GM19372 (cell line): ENCODE measurements around the gene GRIK3.
"Not testable (repeated sequence)": the region's sequence is repeated elsewhere in the genome, so short reads cannot be mapped to it uniquely, and the experiment has no call there.

Experiments used
- ATAC-seq: cut with Tn5 transposase; IDR thresholded peaks from one replicate; pipeline ENCODE4 v1.9.1; 2021; ENCODE audit warnings: mild to moderate bottlenecking, low read depth, moderate library complexity; ENCODE audit not compliant: unreplicated experiment

GRIK3 gene

DNA sequence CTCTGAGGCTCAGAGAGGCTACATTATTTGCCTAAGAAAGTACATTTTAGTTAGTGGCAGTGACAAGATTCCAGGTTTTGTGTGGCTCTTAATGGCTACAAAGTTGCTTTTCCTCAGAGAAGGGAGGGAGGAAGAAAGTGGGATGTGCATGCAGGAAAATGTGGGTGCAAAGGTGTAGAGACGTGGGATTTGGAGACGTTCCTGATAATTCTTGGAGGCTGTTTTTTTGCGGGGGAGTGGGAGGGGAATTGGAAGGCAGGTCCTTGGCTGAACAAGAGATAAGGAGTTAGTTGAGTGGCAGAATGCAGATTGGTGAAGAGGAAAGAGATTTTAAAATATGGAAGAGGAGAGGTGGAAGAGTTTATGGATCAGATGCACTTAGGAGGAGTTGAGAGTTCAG, 258.1 kb downstream of the GRIK3 start:
- no peak for ATAC-seq

DNA sequence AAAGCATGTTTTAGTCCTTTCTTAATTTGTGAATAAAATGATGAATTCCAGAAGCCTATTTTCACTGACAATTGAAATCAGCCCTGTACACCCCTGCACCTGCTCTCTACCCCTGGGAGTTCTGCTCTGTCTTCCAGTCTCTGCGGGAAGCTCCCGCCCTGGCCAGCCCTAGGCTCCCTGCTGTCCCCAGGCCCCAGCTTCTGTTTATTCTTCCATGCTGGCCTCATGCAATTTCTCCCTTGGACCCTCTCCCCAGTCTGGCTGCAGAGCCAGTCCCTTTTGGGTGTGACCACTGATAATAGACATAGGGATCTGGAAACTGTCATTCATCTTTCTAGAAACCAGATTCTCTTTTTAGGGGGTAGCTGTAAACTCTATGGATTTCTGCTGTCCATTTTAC, 258.6 kb downstream of the GRIK3 start:
- ATAC-seq = no peak

DNA sequence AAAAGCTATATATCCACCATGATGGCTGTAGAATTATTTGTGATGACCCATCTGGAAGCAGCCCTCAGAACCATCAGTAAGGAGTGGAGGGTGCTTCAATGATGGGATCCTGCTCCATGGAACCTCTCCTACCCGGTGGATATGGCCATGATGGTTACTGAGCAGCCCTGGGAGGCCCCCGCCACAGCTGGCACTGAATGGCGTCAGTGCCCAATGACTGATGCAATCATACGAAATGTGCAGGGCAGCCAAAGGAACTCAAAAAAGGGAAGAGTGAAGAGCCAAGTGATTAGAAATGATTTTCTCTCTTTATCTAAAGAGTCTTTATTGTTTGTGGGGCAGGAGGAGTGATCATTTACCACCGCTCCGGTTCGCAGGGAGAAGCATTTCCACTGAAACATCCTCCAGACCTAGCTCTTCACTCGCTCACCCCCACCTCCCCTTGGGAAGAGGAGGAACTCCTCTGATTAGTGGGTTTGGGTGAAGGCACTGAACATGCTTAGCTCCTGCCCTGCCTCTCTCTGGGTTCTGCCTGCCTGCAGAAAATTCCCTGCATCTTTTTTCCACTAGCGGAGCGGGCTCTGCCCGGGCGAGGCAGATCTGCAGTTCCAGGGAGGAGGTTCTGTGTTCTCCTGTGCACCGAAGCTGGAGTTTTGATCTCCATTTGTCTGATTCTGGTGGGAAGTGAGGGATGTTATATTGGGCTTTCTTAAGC, 260.3 kb downstream of the GRIK3 start:
- ATAC-seq = no peak

DNA sequence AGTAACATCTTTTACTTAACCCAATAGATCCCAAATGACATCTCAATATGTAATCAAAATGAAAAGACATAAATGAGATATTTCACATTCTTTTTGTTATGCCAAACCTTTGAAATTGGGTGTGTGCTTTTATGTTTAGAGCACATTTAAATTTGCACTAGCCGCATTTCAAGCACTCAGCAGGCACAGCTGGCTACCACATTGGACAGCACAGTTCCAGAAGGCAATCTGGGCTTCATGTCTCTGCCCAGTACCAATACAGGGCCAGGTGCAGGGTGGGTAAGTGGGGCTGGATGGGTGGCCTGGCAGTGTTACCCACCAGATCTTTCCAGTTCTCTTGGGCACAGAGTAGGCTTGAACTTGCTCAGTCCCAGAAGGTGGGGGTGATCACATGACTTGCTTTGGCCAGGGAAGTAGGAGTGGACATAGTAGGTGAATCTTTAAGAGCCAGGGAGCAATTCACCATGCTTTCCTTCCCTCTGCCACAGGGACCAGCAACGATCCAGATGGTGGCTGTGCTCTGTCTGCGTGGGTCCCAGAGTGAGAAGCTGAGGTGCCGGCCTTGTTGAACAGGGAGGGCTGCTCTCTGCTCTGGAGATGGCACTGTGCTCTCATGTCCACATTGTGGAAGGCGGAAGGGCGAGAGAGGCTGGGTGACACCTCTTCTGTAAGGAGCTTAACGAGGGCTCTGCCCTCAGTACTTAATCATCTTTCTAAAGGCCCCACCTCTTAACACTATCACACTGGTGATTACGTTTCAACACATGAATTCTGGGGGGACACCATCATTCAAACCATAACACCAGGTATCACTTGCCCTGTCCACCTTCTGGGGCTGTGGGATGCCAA, 261.4 kb downstream of the GRIK3 start:
- no peak for ATAC-seq

DNA sequence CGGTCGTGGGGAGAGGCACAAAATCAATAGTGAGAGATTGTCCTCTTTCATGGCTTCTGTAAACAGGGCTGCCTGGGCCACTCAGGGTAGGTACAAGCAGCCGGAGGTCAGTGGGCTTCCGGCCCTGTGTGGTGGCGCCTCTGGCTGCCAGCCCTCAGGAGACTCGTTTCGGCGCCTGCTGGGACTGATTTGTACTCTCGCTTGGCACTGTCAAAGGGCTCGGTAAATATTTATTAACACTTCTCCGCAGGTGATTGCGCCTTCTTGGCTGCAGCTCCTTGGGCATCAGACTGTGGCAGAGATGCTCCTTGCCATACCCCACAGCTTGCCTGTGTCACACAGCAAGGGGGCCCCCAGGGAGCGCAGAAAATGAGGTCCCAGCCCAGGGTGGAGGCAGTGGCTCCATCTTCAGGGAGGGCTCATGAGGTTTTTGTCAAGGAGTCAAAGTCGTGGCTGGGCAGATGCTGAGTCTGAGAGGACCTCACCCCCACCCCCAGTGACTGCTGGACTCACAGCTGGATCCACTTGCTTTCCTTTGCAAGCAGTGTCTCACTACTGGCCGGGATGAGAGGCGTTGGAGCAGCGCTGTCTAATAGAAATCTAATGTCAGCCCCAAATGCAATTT, 262.5 kb downstream of the GRIK3 start:
- ATAC-seq = no peak

DNA sequence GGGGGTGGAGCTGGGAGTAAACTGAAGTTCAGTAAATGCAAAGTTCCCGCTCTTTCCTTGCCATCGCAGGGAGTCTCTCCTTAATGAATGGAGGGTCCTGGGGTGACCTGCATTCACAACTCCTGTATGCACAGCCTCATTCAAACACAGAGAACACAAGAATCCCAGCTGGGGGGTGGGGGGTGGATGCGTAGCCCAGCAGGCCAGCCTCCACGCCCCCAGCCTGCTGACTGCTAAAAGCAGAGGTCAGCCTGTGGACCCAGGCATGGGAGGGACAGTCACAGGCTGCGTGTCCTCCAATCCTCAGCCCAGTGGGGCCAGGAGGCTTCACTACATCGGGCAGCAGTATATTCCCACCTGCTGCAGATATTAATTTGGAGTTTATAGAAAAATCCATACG, 263.1 kb downstream of the GRIK3 start:
- no peak for ATAC-seq

DNA sequence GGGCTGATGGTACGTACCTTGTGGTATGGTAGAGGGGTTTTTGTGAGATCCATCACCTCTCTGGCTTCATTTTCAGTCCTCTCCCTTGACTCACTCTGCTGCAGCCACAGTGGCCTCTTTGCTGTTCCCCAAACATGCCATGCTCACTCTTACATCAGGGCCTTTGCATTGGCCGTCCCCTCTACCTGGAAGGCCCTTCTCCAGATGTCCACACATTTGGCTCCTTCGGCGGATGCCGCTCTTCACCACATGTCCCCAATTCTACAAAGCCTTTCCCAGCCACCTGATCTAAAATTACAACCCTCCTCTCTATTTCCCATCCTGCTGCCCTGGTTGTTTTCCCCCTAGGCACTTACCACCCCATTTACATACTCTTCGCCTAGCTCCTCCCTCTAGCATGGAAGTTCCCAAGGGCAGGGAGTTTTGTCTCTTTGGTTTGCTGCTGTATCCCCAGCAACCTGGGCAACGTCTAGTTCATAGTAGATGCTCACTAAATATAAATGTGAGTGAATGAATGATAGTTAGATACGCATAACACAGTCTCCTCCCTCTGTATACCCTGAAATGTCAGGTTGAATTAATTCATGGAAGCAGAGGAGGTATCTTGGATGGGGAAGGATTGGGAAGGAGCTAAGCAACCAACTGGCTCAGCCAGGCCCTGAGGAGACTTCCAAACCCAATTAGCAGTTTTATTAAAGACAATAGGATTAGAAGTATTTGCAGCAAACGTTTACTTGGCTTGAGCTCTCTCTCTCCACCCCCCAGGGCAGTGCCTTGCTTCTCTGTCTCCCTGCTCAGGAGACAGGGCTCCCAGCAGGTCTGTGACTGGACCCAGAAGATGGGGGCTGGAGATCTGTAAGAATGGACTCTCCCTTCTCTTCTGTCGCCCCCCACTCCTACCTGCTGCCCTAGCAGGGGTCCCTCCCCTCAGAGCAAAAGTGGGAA, 264.2 kb downstream of the GRIK3 start:
- ATAC-seq = no peak

DNA sequence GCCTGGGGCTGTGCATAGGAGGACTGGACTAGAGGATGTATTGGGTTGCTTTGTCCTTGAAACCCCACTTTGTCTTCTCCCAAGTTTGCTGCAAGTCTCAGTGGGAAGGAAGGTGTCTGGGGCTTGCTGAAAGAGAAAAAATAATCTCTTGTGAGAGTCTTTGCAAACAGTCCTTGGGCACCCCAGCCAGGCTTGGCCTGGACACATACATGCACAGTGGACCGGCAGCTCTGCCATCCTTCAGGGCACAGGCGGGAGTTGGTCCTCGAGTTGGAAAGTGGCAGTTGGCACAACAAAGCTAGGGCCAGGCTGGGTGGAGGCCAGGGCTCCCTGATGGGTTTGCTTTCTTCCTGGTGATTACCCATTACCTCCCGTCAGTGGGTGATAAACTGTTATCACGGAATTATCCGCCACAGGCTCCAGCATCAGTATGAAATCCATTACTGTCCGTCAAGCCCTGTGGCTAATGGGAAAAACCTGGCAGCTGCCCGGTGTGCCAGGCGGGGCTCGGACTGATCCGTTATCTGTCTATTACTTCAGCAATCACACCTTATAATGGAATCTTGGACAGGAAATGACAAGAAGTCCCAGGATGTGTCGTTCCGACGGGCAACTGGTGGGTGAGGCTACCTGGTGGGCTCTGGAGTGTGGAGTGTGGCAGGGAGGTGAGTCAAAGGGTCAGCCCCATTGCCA, 265.7 kb downstream of the GRIK3 start:
- no peak for ATAC-seq

DNA sequence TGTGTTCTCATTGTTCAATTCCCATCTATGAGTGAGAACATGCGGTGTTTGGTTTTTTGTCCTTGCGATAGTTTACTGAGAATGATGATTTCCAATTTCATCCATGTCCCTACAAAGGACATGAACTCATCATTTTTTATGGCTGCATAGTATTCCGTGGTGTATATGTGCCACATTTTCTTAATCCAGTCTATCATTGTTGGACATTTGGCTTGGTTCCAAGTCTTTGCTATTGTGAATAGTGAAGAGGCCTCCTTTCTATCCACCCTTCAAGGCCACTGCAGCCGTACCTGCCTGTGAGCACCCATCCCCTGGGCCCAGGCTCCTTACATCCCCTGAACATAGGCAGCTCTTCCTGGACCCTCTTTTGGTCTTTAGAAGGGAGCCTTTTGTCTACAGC, 266.9 kb downstream of the GRIK3 start:
- ATAC-seq = not testable (repeated sequence)

DNA sequence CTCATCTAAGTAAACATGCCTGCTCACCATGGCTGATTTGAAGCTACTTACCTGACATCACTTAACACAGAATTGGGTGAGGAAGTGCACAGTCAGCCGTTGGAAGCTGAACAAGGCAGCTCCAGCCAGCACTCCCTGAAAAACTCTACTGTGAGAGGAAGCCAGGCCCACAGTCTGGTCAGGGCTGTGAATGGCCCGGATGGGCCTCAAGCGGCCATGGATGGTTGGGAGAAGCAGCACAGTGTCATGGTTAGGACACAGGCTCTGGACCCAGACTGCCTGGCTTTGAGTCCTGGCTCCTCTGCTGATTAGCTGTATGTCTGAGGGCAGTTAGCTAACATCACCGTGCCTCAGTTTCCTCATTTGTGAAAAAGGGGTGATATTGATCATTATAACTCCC, 267.8 kb downstream of the GRIK3 start:
- no peak for ATAC-seq

DNA sequence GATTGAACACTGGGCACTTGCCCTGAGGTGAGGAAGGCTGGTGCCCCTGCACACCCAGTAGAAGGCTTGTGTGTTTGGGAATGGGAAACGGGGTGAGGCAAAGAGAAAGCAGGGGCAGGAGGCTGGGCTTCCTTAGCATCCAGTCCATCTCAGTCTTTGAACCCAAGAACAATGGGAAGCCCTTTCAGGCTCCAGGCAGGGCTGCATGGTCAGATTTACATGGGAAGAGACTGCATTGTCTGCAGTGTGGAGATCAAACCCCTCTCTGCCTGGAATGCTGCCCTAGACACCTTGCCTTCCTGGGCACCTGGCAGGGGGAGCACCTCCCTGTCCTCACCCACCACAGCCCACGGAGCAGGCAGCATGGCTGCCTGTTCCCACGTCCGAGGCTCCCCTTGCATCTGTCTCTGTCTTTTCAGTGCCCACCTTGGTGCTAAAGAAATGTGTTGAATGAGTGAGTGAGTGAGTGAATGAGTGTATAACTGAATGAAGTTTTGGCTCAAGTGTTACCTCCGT, 268.5 kb downstream of the GRIK3 start:
- no peak for ATAC-seq

DNA sequence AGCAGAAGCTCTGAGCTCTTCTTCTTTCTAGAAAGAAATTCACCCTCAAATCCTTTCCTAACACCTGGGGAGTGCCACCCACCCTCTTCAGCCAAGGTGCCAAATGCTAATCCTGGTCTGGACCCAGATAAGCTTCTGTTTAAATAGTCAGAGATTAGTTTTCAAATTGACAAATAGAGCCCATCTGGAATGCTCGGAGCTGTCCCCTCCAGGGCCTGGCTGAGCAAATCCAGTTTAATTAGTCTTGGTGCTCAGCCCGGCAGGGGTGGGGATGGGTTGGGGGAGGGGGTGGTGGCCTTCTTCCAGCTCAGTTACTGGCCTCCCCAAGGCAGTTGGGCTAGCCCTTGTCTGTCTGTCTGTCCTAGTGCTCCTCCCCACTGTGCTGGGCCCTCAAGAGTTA, 269.5 kb downstream of the GRIK3 start:
- no peak for ATAC-seq

DNA sequence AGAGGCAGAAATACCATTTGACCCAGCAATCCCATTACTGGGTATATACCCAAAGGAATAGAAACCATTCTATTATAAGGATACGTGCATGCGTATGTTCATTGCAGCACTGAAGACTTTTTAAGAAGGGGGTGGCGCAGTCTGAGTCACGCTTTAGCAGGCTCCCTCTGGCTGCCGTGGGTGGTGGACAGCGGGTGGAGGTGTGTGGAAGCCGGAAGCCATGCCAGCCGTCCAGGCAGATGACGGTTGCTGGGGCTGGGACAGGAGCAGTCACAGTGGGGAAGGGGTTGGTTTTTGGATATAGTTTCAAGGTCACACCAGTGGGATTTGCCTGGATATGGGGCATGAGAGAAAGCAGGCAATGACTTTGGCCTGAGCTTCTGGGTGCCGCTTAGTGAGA, 270.5 kb downstream of the GRIK3 start:
- ATAC-seq = no peak

DNA sequence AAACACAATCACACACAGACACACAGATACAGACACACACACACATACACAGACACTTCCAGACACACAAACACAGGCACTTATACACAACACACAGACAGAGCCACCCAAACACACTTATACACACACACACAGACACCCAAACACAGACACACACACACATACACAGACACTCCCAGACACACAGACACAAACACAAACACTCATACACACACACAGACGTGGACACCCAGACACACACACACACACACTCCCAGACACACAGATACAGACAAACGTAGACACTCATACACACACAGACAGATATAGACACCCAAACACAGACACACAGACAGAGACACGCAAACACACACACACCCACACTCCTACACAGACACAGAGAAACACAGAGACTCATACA, 272.1 kb downstream of the GRIK3 start:
- ATAC-seq = no peak

DNA sequence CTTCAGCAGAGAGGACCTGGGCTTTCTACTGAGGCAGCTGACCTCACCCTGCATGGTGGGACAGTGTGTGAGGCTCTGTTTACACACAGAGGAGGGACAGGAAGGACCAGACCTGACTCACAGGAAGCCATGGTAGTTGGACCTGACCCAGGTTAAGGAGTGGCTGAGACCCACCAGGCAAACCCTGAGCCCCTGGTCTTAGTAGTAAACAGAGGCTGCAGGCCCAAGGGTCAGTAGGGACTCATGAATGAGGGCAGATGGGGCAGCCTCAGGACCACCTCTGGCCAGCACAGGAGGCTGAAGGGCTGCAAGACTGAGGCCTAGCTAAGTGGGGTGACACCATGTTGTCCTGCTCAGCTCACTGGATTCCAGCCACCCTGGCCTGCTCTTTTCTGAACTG, 273.2 kb downstream of the GRIK3 start:
- no peak for ATAC-seq

DNA sequence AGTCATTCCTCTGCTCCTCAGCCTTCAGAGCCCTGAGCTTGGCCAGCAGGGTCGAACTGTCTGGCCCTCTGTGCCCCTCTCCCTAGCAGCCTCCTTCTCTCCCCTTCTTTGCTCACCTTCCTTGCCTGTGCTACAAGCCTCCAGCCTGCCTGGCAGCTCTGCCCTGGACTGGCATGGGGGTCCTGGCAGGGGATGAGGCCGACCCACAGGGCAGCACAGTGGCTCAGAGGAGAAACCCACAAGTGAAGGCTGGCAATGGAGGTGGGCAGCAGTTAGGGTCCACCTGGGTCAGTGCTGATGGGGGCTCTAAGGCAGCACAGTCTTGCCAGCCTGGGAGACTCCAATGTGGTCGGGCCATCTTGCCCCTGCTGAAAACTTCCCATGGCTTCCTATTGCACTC, 274.2 kb downstream of the GRIK3 start:
- no peak for ATAC-seq

DNA sequence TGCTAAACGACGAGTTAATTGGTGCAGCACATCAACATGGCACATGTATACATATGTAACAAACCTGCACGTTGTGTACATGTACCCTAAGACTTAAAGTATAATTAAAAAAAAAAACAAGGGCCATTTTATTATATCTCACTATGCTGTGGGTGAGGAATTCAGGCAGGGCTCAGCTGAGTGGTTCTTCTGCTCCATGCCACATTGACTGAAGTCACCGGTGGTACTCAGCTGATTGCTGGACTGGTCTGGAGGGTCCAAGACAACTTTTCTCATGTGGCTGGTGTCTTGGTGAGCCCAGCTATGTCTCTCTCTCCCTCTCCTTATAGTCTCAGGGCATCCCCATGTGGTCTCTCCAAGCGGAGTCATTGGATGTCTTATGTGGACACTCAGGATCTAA, 275.0 kb downstream of the GRIK3 start:
- ATAC-seq = no peak

DNA sequence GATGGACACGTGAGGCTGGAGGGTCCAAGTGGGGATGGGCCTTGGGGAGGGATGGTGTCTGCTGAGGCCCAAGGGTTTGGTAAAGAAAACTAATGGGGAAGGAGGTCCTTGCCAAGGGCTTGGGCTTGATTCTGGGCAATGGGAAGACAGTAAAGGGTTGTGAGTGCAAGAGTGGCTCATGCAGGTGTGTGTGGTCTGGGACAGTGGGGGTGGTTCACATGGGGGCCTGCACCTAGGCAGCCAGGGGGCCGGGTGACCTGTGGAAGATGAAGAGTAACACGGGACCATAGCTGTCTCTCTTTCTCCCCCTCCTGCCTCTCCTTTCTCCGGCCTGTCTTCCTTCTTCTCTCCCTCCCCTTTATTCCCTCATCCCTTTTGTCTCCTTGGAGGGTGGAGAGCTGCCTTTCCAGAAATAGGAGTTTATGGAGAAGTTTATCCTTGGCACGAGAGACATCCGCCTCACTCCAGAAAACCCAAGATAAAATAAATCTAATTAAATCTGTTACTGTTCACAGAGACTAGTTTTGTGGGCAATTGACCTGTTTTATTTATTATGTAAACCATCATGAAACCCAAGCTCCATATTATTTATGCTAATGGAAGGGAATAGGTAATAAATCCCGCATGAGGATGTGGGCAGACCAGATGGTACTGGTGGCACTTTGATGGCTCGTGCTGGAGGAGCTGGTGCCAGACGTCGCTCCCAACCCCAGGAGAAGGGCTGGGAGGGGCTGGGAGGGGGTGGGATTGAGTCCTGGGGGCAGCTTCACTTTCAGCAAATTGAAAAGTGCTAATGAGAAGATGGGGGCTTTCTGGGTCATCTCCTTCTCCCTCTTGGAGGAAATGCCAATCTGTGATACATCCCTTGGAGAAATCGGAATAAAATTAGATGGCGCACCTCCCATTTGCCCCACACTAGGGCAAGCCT, 278.7 kb downstream of the GRIK3 start:
- ATAC-seq = no peak

DNA sequence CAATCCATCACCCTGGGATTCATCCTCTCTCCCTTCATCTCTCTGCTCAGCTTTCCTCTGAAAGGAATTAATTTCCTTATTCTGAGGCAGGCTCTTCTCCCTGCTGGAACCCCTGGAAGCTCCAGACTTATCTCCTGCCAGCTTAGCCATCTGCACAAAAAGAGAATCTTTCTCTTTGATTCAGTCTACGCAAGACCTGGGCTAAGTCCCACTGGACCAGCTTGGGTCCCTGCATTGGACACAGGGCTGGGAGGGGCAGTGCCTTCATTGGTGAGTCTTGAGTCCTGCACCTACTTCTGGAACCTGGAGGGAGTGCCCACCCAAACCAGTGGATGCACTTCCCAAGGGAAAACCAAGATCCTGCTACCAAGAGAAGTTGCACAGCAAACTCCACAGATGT, 279.9 kb downstream of the GRIK3 start:
- no peak for ATAC-seq
